Keratinocyte (primary cell): ENCODE measurements around the gene FCHO2. TPM values are rescaled to one million over a fixed set of nuclear protein-coding genes. Genes with fewer than 3 reads are reported as not detected.

ENCODE experiments used
- DNase-seq: peaks from one replicate; pipeline ENCODE4 v3.0.0-alpha.2; 2011; ENCODE audit warnings: low read depth, missing footprints, low spot score
- FAIRE-seq: peaks from 2 replicates; lab custom pipeline; 2011; peaks lifted over from hg19 to GRCh38; lab: Jason Lieb, UNC
- H2AFZ ChIP-seq: 2 replicates; pipeline ENCODE4 v1.6.0; 2012; ENCODE audit warnings: low read length, control low read depth, inconsistent platforms; ENCODE audit not compliant: control insufficient read depth
- H3K27ac ChIP-seq: 2 replicates; pipeline ENCODE4 v1.5.1; 2011; ENCODE audit warnings: low read length; ENCODE audit not compliant: control insufficient read depth, insufficient read depth
- H3K27me3 ChIP-seq: 3 replicates; pipeline ENCODE4 v1.6.0; 2011; ENCODE audit warnings: low read length; ENCODE audit not compliant: control insufficient read depth, insufficient read depth; ENCODE audit errors: extremely low read depth
- H3K36me3 ChIP-seq, 2 experiments: 2 replicates in 1 of 2; 3 replicates in 1 of 2; pipeline ENCODE4 v1.5.1; 2011; ENCODE audit warnings: low read length in 2 of 2, mild to moderate bottlenecking in 1 of 2; ENCODE audit not compliant: control insufficient read depth in 2 of 2, insufficient read depth in 2 of 2; ENCODE audit errors: extremely low read depth in 1 of 2
- H3K4me1 ChIP-seq: 3 replicates; pipeline ENCODE4 v1.5.1; 2011; ENCODE audit warnings: low read length; ENCODE audit not compliant: control insufficient read depth, insufficient read depth; ENCODE audit errors: extremely low read depth
- H3K4me2 ChIP-seq: 3 replicates; pipeline ENCODE4 v1.6.0; 2011; ENCODE audit warnings: low read depth, low read length; ENCODE audit not compliant: control insufficient read depth, insufficient read depth; ENCODE audit errors: extremely low read depth
- H3K4me3 ChIP-seq, 3 experiments: fragments of 200-600 bp in 1 of 3; sonication (generic) in 1 of 3; 2 replicates in 2 of 3; 3 replicates in 1 of 3; pipeline ENCODE4 v1.5.1; 2011 to 2016; ENCODE audit warnings: low read length in 3 of 3, mild to moderate bottlenecking in 3 of 3, control low read depth in 2 of 3, inconsistent platforms in 1 of 3, low read depth in 1 of 3, mixed read lengths in 1 of 3, mixed run types in 1 of 3, moderate library complexity in 1 of 3; ENCODE audit not compliant: control insufficient read depth in 2 of 3, insufficient read depth in 2 of 3; ENCODE audit errors: extremely low read depth in 1 of 3
- H3K79me2 ChIP-seq: 2 replicates; pipeline ENCODE4 v1.6.0; 2012; ENCODE audit warnings: low read length; ENCODE audit not compliant: control insufficient read depth, insufficient read depth
- H3K9ac ChIP-seq: 3 replicates; pipeline ENCODE4 v1.6.0; 2011; ENCODE audit warnings: low read length; ENCODE audit not compliant: control insufficient read depth, insufficient read depth; ENCODE audit errors: extremely low read depth
- H3K9me1 ChIP-seq: 3 replicates; pipeline ENCODE4 v1.6.0; 2011; ENCODE audit warnings: low read length; ENCODE audit not compliant: control insufficient read depth, insufficient read depth; ENCODE audit errors: extremely low read depth
- H3K9me3 ChIP-seq: 2 replicates; pipeline ENCODE4 v1.5.1; 2012; ENCODE audit warnings: low read depth, low read length; ENCODE audit not compliant: control insufficient read depth
- H4K20me1 ChIP-seq: 3 replicates; pipeline ENCODE4 v1.6.0; 2011; ENCODE audit warnings: low read length; ENCODE audit not compliant: control insufficient read depth, insufficient read depth; ENCODE audit errors: extremely low read depth
- EZH2 ChIP-seq: IDR thresholded peaks from one replicate; pipeline ENCODE4 v1.6.1; 2012; ENCODE audit warnings: inconsistent platforms, mild to moderate bottlenecking, low read length, moderate library complexity
- dilution Hi-C: fragments of 300-500 bp; cut with MboI; formaldehyde crosslinking; loops from one replicate; pipeline ENCODE4 v1.7.0; 2020; ENCODE audit warnings: low sequenced_read_pairs; ENCODE audit not compliant: extremely low pct_ligation_motif_present
- polyA plus RNA-seq, 5 experiments: library from polyadenylated mRNA; depleted of rRNA in 3 of 5; stranded (reverse) in 3 of 5; stranded (forward) in 1 of 5; unstranded in 1 of 5; fragments of >200 nt; gene quantifications; 1 replicate in 1 of 5; 2 replicates in 3 of 5; 3 replicates in 1 of 5; pipeline versions ENCODE4 v1.2.1 to v1.2.3, GENCODE V29; 2011 to 2012; ENCODE audit warnings: missing spikeins in 2 of 5, low read depth in 1 of 5, low replicate concordance in 1 of 5
- TF ChIP-seq, protein P1 (sequence below), 3 experiments: IDR thresholded peaks in 1 of 3; conservative IDR thresholded peaks in 1 of 3; optimal IDR thresholded peaks in 1 of 3; 2 replicates in 2 of 3; 3 replicates in 1 of 3; pipeline versions ENCODE3 to v1.5.1; 2011; ENCODE audit warnings: low read length in 3 of 3, mild to moderate bottlenecking in 3 of 3, moderate library complexity in 2 of 3, control low read depth in 1 of 3, inconsistent platforms in 1 of 3; ENCODE audit not compliant: insufficient read depth in 2 of 3; ENCODE audit errors: extremely low read depth in 1 of 3

FCHO2 gene
- polyA plus RNA-seq, 1 donor (not counting 4 experiments of a cell fraction or from before 2014, with no cell fraction given) = 10.6 TPM

GRCh38 chr5:73094415-73094814 is 138.6 kb downstream of the FCHO2 start:
- no peaks in the 10 kb centered on the region for H3K9me3 ChIP-seq
- peaks cover 2% of the 10 kb centered on the region for H3K9me1 ChIP-seq
- peak; percentile 57 for FAIRE-seq
- peaks cover 10% of the 10 kb centered on the region for H3K4me1 ChIP-seq
- no peaks in the 10 kb centered on the region for H4K20me1 ChIP-seq
- peak overlapping the region; percentile 35 for H3K4me2 ChIP-seq
- H3K36me3 ChIP-seq = no peaks in the 10 kb centered on the region
- H3K79me2 ChIP-seq = no peaks in the 10 kb centered on the region
- TF ChIP-seq, protein P1, sequence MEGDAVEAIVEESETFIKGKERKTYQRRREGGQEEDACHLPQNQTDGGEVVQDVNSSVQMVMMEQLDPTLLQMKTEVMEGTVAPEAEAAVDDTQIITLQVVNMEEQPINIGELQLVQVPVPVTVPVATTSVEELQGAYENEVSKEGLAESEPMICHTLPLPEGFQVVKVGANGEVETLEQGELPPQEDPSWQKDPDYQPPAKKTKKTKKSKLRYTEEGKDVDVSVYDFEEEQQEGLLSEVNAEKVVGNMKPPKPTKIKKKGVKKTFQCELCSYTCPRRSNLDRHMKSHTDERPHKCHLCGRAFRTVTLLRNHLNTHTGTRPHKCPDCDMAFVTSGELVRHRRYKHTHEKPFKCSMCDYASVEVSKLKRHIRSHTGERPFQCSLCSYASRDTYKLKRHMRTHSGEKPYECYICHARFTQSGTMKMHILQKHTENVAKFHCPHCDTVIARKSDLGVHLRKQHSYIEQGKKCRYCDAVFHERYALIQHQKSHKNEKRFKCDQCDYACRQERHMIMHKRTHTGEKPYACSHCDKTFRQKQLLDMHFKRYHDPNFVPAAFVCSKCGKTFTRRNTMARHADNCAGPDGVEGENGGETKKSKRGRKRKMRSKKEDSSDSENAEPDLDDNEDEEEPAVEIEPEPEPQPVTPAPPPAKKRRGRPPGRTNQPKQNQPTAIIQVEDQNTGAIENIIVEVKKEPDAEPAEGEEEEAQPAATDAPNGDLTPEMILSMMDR (optimal IDR thresholded peaks at IDR 0.05 in 1 of 3, IDR thresholded peaks at IDR 0.05 in 1 of 3, conservative IDR thresholded peaks at IDR 0.05 in 1 of 3; ENCODE audit: extremely low read depth in 1 of 3, insufficient read depth in 2 of 3, low read length in 3 of 3) = no peak
- TF ChIP-seq EZH2 = no peak
- dilution Hi-C loops = no loop called here
- H3K4me3 ChIP-seq = no peak overlapping the region
- H3K27ac ChIP-seq = no peak overlapping the region
- no peak overlapping the region for H3K9ac ChIP-seq
- H2AFZ ChIP-seq = no peak overlapping the region
- H3K27me3 ChIP-seq = no peaks in the 10 kb centered on the region
- DNase-seq = no peak

DNA sequence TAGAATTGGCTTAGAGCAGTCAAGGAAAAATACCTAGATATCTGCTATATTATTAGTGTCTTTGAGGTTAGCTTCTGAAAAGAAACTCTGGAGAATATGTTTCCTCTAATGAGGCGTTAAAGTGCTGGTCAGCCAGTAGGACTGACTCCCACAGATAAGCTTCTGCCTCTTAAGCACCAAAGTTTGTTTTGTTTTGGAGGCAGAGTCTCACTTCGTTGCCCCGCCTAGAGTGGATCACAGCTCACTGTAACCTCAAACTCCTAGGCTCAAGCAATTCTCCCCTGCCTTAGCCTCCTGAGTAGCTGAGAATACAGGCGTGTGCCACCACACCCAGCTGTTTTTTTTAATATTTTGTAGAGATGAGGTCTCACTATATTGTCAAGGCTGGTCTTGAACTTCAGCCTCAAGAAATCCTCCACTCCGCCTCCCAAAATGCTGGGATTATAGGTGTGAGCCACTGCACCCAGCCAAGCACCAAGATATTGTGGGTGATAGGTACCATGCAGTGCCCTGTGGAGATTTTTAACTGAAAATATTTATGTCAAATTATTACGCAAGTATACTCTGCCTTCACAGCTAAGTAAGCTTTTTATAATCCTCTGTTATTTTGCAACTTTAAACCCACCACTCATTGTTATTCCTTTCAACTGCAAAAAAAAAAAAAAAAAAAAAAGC is 139.9 kb downstream of the FCHO2 start:
- no peaks in the 10 kb centered on the region for H3K36me3 ChIP-seq
- H3K9me3 ChIP-seq = no peaks in the 10 kb centered on the region
- no peaks in the 10 kb centered on the region for H3K79me2 ChIP-seq
- dilution Hi-C loops = no loop called here
- H3K27me3 ChIP-seq = no peaks in the 10 kb centered on the region
- FAIRE-seq = no peak
- H3K9ac ChIP-seq = no peak overlapping the region
- peaks cover 10% of the 10 kb centered on the region for H3K4me1 ChIP-seq
- no peak overlapping the region for H2AFZ ChIP-seq
- peaks cover 2% of the 10 kb centered on the region for H3K9me1 ChIP-seq
- H3K4me3 ChIP-seq = no peak overlapping the region
- no peak overlapping the region for H3K4me2 ChIP-seq
- no peaks in the 10 kb centered on the region for H4K20me1 ChIP-seq
- DNase-seq = no peak
- no peak overlapping the region for H3K27ac ChIP-seq
- no peak for TF ChIP-seq EZH2
- TF ChIP-seq, protein P1 (optimal IDR thresholded peaks at IDR 0.05 in 1 of 3, IDR thresholded peaks at IDR 0.05 in 1 of 3, conservative IDR thresholded peaks at IDR 0.05 in 1 of 3; ENCODE audit: extremely low read depth in 1 of 3, insufficient read depth in 2 of 3, low read length in 3 of 3) = no peak
